Kidney epithelial cell (primary cell): ENCODE results near the gene MAD1L1. TPM values are rescaled to one million over a fixed set of nuclear protein-coding genes. Genes with fewer than 3 reads are reported as not detected.

ENCODE experiments used
- DNase-seq: peaks from one replicate; pipeline ENCODE4 v3.0.0-alpha.2; 2010; ENCODE audit warnings: low read depth
- H3K27me3 ChIP-seq: 2 replicates; pipeline ENCODE4 v1.6.0; 2011; ENCODE audit warnings: low read length; ENCODE audit not compliant: control insufficient read depth, insufficient read depth
- H3K36me3 ChIP-seq: 2 replicates; pipeline ENCODE4 v1.5.1; 2011; ENCODE audit warnings: low read length; ENCODE audit not compliant: control insufficient read depth, insufficient read depth
- H3K4me3 ChIP-seq: 2 replicates; pipeline ENCODE4 v1.5.1; 2011; ENCODE audit warnings: low read depth, mild to moderate bottlenecking, control low read depth, low read length
- total RNA-seq: library from RNA; depleted of rRNA; stranded (reverse); fragments of >200 nt; gene quantifications from 2 replicates; pipeline ENCODE4 v1.2.3, GENCODE V29; 2015
- TF ChIP-seq, protein P1 (sequence below): IDR thresholded peaks from 2 replicates; pipeline ENCODE4 v1.5.1; 2011; ENCODE audit warnings: mild to moderate bottlenecking, moderate library complexity, low read length, control low read depth, inconsistent platforms; ENCODE audit not compliant: insufficient read depth, poor library complexity, severe bottlenecking

The MAD1L1 gene
- total RNA-seq, 1 donor from 2014 or later: 61.2 TPM

DNA sequence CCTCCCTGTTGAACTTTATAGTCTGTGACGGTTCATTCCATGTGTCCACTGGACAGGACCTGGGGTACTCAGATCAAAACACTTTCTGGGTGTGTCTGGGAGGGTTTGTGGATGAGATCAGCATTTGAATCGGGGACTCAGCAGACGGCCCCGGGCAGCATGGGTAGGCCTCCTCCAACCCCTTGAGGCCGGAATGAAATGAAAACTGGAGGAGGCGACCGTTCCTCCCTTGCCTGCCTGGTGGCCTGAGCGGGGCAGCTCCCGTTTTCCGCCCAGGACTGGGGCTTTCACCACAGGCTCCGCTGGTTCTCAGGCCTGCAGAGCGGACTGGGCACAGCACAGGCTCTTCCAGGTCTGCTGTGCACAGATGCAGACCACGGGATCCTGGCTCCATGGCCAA is 247.7 kb downstream of the MAD1L1 start:
- peak; percentile 25 for DNase-seq
- Histone ChIP-seq H3K36me3 (no peaks in the 10 kb centered on the region), H3K4me3 (no peak overlapping the region), H3K27me3 (no peaks in the 10 kb centered on the region)
- TF ChIP-seq, protein P1, sequence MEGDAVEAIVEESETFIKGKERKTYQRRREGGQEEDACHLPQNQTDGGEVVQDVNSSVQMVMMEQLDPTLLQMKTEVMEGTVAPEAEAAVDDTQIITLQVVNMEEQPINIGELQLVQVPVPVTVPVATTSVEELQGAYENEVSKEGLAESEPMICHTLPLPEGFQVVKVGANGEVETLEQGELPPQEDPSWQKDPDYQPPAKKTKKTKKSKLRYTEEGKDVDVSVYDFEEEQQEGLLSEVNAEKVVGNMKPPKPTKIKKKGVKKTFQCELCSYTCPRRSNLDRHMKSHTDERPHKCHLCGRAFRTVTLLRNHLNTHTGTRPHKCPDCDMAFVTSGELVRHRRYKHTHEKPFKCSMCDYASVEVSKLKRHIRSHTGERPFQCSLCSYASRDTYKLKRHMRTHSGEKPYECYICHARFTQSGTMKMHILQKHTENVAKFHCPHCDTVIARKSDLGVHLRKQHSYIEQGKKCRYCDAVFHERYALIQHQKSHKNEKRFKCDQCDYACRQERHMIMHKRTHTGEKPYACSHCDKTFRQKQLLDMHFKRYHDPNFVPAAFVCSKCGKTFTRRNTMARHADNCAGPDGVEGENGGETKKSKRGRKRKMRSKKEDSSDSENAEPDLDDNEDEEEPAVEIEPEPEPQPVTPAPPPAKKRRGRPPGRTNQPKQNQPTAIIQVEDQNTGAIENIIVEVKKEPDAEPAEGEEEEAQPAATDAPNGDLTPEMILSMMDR: no peak

DNA sequence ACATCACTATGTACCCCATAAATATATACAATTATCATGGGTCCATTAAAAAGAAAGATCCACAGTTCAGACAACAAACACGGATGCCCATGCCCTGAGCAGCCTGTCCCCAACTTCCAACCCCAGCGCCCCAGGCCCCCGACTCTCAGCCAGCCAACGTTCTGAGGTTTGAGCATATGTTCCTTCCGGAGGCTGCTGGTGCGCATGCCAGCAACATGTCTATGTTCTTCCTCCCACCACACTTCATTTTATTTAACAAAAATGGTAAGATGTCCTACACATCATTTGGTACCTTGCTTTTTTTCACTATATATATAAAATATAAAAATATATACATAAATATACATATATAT is 250.9 kb downstream of the MAD1L1 start:
- no peaks in the 10 kb centered on the region for H3K27me3 ChIP-seq
- TF ChIP-seq, protein P1: no peak
- H3K36me3 ChIP-seq: no peaks in the 10 kb centered on the region
- H3K4me3 ChIP-seq: no peak overlapping the region
- DNase-seq: no peak

DNA sequence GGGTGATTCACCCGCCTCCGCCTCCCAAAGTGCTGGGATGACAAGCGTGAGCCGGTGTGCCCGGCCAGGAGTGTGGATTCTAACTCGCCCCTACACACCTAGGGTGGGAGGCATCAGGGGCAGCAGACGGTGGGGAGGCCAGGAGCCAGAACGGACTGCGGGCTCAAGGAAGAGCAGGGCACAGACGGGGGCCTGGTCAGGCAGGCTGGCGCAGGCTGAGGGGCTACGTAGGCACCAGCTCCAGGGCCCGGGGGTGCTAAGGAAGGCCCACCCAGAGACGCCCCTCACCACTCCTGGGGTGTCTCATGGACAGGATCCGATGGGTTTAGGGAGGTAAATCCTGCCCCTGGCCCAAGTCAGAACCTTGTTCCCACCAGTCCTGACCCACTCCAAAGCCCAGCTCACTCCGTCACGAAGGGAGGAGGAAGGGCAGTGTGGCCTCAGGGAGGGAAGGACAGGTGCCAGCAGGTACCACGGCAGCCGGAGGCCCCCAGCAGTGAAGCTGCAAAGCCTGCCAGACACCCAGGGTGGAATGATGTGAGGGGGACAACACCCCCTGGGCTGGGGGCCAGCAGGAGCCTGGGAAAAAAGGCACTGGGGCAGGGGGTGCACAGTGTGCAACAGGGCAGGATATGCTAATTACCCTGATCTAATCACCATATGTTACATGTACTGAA is 251.4 kb downstream of the MAD1L1 start:
- Histone ChIP-seq H3K27me3 (no peaks in the 10 kb centered on the region), H3K36me3 (no peaks in the 10 kb centered on the region), H3K4me3 (no peak overlapping the region)
- TF ChIP-seq, protein P1: no peak
- DNase-seq: no peak

DNA sequence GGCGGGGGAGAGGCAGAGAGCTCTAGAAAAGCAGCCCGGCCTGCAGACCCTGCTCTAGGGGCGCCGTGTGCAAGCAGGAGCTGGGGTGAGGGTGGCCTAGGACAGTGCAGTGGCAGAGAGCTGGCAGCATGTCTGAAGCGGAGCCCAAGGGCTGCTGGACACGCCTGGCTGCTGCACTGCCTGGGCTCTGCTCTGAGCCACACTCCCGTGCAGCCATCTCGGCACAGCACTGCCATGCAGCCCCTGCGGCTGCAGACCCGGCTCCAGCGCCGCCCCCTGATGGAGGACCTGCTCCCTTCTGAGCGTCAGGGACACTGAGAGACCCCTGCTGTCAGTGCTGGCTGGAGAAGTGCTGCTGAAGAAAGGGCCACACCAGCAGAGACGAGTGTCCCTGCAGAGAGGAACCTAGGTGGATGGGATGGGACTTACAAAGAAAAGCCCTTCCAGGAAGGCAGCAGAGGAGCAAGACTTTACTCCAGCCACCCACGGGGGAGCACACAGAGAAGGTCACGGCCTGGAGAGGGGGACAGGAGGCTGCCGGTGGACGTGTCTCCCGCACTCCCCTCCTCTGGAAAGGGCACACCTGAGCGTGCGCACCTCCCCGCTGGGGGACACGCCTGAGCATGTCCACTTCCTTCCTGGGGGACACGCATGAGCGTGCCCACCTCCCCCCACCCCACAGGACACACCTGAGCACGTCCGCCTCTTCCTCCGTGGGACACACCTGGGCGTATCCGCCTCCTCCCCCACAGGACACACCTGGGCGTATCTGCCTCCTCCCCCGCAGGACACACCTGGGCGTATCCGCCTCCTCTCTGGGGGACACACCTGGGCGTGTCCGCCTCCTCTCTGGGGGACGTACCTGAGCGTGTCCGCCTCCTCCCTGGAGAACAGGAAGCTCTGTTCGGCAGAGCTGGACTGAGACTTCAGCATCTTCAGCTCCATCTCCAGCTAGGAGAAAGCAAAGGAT is 252.9 kb downstream of the MAD1L1 start:
- no peak for DNase-seq
- no peaks in the 10 kb centered on the region for H3K27me3 ChIP-seq
- TF ChIP-seq, protein P1: no peak
- no peaks in the 10 kb centered on the region for H3K36me3 ChIP-seq
- H3K4me3 ChIP-seq: no peak overlapping the region

DNA sequence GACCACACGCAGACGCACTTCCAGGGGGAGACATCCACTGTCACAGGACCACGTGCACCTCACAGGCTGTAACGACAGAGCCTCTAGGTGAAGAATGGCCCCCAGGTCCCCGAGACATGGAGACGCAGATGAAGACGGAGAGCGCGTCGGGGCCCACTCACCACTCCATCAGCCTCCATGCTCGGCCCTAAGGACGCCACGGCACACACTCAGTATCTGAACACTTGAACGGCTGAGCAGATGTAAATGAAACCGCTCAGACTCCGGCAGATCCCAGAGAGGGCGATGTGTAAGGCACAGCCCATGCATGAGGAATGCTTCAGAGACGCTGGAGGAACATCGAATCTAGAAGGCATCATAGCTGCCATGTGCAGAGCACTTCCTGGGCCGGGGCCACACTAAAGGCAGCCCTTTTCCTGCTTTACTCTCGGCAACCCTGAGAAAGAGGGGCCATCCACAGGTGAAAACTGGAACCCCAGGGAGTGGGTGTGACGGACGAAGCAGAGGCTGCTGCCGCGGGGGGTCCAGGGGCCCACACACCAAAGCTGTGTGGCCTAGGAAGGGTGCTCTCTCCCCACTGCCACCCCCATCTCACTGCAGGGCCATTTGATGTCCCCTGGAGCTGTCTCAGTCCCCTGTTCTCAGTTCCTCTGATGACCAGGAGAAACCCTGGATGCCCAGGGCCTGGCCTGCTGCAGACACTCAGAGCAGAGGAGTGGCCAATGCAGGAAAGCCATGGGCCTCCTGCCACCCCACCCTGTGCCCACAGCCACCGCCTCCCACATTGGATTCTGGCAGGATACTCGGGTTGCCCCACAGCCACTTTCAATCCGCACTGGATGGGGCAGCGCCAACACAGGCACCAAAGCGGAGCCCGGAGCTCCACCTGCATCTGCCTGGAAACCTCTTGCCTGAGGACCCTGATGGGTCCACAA is 253.8 kb downstream of the MAD1L1 start:
- no peaks in the 10 kb centered on the region for H3K27me3 ChIP-seq
- no peak overlapping the region for H3K4me3 ChIP-seq
- TF ChIP-seq, protein P1: no peak
- DNase-seq: no peak
- H3K36me3 ChIP-seq: no peaks in the 10 kb centered on the region
